GM21786 (cell line): ENCODE measurements around the gene CSK.

Experiments
- ATAC-seq: cut with Tn5 transposase; IDR thresholded peaks from one replicate; pipeline ENCODE4 v1.9.1; 2021; ENCODE audit not compliant: unreplicated experiment

Gene CSK

DNA sequence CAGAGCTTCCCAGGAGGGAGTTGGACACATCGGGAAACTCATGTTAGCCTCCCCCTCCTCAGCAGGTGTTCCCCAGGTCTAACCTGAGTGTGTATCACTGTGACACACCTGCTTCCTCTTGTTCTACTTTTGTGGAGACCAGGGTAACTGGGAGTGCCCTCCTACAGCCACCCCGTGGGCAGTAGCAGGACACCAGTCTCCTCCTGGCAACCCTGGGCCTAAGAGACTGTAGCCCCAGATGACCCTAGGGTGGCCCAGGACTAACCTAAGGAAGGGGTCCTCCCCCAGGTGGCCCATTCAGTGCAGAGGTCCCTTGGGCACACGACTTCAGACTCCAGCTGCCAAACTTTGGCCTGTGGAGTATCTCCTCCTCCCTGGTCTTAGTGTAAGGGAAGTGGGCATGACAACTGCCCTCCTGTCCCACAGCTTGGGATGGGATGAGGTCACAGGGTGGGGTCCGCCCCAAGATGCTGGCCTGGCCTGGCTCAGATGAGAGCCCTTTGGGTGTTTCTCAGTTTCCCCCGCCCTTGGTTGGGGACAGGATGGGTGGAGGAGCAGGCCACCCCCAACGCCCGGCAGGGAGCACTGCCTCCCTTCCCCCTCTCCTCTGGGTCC, 4.8 kb downstream of the CSK start:
- ATAC-seq: no peak

DNA sequence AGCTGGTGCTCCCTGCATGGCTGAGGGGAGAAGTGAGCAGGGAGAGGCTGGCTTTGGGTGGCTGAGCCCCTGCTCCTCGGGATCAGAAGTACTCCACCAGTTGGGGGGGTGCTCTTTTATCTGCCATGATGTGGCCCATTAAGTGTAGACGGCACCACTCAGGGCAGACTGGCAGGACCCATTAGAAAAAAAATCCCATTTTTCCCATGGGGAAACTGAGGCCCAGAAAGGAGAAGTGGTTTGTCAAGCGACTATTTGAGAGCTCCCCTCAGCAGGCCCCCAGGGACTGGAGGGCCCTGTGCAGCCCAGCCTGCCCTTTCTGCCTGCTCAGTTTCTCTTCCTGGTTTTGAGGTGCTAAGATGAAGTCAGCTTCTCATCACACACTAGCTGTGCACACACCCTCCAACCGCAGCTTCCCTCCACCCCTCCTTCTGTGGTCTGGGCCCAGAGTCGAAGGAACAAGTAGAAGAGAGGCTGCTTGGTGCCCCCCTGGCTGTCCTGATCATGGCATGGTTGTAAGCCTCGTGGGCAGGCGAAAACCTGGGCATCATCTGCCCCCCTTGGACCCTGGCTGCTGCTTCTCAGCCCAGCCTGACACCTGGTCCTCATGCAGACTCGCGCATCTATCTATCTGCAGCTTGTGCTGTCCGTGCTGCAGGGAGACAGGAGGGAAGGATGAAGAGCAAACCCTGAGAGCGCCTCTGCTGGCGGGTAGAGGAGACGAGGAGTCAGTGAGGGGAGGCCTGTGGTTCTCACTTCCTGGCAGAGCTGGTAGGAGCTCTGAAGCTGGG, 5.6 kb downstream of the CSK start:
- ATAC-seq: peak; percentile 35

DNA sequence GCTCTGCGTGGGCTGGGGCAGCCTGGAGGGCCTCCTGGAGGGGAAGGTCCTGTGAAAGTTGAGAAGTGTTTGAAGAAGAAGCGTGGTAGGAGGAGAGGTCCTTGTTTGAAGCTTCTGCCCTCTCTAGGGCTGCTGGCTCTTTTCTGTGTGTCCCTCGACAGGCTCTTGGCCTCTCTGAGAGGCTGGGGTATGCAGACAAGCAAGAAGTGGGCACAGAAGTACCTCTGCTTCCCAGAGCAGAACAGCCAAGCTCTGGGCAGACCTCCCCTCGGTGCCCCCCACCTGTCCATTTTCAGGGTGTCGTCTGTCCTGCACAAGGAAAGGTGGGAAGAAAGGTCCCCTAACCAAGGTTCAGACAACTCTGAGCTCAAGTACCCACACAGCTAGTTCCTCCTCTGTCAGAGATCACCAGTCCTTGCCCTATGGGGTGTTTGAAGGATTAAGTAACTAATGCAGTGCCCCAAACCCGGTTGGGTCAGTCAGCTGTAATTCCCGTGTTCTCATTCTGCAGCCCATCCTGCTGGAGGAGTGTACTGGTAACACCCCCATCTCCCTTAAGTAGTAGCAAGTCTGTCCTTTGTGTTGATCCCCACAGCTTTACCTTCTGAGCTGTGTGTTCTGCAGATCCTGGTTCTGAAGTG, 6.3 kb downstream of the CSK start:
- ATAC-seq: no peak

DNA sequence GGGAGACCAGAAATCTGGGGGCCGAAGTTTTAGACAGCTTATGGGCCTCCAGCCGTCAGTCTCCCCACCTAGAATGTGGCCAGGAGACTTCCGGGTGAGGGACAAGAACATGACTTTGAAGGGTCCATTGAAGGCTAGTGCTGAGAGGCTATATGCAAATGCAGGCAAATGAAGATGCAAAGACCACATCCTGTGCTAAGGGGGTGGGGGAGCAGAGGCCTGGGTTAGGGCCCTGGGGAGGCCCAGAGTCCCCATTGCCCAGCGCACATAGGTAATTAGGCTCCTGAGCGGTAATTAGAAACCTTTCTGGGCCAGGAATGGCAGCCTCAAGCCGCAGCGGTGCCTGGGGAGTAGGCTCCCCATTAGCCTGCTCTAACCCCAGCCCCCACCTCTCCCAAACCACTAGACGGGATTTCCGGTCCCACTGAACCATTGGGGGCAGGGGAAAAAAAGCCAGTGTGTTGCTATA, 6.8 kb downstream of the CSK start:
- ATAC-seq: peak; percentile 28

DNA sequence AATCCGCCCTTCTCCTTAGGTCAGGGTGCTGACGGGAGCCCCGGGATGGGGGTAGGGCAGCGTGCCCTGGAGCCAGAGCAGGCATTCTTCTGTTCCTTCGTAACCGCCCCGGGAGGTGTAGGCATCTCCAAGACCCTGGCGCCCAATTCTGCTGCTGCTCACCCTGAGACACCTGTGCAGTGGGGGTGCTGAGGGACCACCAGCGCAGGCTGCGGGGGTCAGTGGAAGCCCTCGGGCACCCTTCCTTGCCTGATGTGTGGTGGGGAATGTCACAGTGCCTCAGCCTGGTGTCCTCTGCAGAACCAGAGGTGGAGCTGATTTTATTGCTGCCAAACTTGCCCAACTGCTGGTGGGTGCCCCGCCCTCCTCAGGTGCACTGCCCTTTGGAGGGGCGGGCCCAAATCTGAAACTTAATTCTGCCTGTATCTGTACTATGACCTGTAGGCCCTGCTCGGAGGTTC, 7.3 kb downstream of the CSK start:
- ATAC-seq: no peak

DNA sequence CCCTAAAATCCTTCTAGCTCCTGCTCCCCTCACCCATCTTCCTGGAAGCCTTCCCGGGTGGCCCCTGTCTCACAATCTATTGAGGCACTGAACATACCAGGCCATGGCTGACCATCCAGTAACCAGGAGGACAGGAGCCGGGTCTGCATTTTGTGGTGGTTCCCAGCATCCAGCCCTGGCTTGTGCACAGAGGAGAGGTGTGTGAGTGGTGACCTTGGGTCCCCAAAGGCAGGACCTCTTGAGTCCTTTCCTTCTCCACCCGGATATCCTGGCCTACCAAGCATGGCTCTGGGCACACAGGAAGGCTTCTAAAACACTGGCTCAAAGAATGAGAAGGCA, 7.8 kb downstream of the CSK start:
- ATAC-seq: no peak

DNA sequence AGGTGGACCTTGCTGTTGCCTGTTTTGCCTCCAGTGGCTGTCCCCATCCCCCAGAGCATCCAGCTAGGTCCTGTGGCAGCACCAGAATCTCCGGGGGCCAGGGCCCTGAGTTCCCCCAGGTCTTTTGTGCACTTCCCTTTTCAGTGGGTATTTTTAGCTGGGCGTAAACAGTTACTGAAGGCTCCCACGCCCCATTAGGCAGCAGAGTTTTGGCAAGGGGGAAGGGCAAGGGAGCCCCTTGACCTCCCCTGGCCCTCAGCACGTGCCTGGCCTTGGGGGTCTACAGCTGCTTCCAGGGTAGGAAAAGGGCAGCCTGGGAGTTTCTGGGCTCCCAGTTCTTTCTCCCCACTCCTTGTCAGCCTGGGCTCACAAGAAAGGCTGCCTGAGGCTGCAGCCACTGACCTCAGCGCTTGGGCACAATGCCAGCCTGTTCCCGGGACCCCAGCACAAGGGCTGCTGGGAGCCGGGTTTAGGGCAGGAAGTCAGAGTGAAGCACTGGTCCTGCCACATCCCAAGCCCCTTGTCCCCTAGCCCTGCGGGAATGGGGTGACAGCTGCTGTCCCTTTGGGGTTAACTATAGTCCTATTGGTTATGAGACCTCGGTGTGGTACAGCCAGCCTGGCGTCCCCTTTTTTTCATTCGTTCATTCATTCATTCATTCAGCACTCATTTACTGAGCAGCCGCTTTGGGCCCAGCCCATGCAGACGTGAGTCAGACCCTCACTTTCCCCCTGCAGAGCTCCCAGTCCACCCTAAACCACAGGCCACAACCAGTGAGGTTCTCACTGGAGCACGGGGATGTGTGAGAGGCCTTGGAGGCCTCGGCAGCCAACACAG, 8.4 kb downstream of the CSK start:
- ATAC-seq: no peak

DNA sequence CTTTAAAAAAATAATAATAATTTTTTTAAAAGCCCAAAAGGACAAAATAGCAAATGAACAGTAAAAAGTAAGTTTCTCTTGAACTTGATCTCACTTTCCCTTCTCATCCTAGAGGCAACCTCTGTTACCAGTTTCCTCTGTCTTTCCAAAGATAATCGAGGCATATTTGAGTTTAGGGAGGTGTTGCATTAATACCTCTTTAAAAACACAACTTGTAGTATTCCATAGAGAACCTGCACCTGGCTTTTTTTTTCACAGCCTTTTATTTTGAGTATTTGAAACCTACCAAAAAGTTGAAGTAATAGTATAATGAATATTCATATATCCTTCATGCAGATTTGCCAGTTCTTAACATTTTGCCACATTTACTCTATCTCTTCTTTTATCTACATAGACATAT, 9.1 kb downstream of the CSK start:
- ATAC-seq: no peak

DNA sequence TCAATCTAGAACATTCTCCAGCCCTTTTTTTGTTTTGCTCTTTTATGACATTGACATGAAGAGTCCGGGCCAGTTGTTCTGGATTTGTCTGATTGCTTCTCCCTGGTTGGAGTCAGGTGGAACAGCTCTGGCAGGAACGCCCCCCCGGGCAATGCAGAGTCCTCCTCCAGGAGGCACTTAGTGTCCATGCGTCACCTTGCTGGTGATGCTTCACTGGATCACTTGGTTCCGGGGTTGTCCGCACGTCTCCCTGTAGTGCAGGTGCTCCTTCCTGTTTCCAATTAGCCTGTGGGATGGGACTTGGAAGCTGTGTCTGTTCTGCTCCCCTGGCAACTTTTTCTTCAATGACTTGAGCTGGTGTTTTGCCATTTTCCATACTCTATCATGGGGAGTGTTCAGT, 9.8 kb downstream of the CSK start:
- no peak for ATAC-seq

DNA sequence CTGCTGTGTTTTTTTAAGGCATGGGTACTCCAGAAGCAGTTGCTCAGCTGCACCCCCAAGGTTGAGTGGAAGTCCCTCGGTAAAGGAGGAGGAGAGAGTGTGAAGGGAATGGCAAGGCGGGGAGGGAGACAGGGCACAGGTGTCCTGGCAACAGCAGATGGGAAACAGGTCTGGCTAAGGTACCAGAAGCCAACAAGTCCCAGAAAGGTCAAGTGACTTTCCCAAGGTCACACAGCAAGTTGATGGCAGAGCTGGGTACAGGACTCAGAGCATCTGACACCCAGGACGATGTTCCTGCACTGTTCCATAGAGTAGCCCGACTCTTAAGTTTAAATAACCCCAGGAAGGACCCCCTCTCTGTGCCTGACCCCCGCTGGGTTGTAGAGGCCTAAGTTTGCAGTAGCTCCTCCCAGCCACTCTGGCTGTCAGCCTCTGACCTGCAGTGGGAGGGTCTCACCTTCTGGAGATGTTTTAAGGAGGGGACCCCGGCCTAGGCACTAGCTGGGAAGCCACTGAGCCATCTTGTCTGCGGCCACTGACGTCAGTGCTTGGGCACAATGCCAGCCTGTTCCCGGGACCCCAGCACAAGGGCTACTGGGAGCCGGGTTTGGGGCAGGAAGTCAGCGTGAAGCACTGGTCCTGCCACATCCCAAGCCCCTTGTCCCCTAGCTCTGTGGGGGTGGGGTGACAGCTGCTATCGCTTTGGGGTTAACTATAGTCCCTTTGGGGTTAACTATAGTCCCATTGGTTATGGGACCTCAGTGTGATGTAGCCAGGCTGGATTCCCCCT, 10.5 kb downstream of the CSK start:
- ATAC-seq: no peak

DNA sequence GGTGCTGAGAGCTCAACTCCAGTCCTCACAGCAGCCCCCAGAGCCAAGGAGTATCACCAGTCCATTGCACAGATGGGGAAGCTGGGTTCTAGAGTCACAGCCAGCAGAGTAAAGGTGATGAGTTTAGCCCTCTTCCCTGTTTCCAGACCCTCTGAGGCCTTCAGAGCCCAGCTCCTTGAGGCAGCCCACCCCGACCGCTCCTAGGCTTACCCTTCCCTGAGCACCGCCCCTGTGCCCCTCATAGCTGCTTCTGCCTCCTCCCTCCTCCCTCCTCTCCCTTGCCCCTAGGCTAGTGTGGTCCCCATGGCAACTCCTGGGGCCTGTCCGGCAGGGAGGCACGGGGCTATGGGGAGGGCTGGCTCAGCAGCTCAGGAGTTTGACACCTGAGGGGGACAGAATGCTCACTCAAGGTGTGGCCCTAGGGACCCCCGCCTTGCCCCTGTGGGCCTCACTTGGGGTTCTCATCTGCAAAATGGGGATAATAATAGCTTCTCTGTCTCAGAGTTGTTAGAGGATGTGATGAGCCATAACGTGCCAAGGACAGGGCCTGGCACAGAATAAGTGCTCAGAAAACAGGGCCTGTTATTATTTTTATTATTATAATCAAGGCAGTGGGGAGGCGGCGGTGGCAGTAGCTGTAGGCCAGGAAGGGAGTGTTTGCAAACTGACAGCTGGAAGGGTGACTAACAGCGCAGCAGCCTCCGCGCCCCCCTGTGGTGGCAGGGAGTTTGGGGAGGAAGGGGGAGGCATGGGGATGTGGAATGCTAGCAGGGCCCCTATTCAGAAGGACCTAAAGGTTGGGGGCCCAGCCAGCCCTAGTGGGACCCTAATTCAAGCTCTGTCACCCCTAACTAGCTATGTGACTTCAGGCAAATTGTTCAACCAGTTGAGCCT, 11.5 kb downstream of the CSK start:
- no peak for ATAC-seq

DNA sequence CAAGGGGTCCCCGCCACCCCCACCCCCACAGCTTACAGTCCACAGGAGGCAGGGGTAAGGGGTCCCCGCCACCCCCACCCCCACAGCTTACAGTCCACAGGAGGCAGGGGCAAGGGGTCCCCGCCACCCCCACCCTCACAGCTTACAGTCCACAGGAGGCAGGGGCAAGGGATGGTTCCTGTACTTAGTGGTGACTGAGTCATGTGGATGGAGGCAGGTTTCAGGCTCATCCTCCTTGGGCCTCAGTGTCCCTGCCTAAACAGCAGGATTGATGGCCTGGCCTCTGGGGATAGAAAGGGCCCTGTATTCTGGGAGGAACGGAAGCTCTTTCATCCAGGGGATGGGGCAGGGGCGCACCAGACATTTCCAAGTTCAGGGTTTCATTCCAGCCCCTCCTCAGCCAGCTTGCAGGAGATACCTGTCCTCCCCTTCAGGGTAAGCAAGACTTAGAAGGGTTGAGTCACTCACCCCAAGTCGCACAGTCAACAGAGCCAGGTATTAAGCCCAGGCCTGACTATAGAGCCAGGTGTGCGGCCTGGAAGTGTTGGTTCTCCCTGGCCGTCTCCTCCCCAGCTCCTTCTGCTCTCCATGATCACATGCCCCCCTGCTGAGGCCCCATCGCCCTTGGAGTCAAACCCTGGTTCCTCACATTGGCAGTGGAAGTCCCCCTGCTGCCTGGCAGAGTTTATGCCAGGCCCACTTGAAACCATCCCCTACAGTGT, 12.5 kb downstream of the CSK start:
- no peak for ATAC-seq

DNA sequence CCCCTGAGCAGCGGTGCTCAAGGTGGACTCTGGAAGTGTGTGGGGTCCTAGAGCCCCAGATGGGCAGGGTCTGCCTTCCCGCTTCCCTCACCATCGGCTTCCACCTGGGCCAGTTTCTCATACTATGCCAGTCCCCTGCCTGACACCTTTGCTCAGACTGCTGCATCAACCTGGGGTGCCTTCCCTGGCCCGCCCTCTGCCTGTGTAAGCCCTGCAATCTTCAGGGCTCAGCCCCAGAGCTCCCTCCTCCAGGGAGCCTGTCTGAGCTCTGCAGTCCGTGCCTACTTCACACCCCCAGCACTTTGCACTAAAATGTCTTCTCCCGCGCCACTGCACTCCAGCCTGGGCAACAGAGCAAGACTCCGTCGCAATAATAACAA, 13.1 kb downstream of the CSK start:
- ATAC-seq: no peak

DNA sequence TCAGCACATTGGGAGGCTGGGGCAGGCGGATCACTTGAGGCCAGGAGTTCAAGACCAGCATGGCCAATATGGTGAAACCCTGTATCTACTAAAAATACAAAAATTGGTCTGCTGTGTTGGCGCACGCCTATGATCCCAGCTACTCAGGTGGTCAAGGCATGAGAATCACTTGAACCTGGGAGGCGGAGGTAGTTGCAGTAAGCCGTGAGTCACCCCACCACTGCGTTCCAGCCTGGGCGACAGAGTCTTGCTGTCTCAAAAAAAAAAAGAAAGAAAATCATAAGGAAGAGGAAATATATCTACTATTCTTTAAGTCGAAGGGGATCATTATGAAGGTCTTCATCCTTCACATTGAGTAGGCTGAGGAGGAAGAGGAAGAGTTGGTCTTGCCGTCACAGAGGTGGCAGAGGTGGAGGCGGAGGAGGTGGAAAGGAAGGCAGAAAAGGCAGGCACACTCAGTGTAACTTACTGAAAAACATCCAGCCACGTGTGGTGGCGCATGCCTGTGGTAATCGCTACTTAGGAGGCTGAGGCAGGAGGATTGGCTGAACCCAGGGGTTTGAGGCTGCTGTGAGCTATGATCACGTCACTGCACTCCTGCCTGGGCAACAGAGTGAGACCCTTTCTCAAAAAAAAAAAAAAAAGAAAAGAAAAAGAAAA, 14.2 kb downstream of the CSK start:
- no peak for ATAC-seq

DNA sequence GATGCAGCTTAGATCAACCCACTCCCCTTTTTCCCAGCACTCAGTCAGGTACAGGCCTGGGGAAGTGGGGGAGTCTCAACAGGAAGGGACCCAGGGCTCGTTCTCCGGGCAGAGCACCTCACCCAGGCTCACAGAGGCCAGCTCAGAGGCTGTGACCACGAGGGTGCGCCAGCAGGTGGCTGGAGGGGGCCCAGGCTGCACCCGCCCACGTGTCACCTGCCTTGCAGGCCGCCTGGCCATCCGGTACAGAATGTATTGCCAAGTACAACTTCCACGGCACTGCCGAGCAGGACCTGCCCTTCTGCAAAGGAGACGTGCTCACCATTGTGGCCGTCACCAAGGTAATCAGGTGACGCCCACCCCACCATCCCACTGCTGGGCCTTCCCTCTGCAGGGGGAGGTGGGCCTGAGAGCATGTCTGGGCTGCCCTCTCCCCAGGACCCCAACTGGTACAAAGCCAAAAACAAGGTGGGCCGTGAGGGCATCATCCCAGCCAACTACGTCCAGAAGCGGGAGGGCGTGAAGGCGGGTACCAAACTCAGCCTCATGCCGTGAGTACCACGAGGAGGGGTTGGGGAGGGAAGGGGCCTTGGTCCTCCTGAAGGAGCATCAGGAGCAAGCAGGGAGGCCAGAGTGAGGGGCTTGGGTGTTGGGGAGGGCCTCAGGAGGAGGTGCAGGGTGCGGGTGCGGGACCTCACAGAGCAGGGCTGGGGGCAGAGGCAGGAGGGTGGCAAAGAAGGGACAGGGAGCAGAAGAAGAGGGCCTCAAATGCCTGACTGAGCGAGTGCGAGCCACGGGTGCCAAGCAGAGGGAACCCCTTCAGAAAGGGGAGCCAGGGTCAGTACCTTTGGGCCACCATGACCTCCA, 16.7 kb downstream of the CSK start:
- ATAC-seq: no peak

DNA sequence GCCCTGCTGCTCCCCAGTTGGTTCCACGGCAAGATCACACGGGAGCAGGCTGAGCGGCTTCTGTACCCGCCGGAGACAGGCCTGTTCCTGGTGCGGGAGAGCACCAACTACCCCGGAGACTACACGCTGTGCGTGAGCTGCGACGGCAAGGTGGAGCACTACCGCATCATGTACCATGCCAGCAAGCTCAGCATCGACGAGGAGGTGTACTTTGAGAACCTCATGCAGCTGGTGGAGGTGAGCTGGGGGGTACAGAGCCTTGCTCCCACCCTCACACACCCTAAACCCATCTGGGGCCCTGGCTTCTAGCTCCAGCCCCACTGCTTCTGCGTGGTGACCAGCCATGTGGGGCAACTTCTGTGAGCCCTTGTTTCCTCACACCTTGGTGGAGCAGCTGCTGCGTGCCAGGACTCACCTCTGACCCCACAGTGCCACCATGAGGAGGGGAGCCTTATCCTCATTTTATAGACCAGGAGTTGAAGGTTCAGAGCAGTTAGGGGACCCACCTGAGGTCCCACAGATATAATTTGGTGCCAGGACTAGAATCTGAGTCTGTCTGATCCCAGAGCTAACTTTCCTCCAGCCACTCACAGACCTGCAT, 17.5 kb downstream of the CSK start:
- no peak for ATAC-seq
